Ovary (tissue), 10 donors: ENCODE measurements around the gene IBA57. TPM values are rescaled to one million over a fixed set of nuclear protein-coding genes. Genes with fewer than 3 reads are reported as not detected.

Experiments used
- DNase-seq, 5 donors: peaks; one replicate each; pipeline ENCODE4 v3.0.0-alpha.2; 2019 to 2020
- H3K27ac ChIP-seq, 2 donors: fragments of 200-600 bp; one replicate each; pipeline versions ENCODE4 v1.5.1 to v1.8.0; 2019 to 2022
- H3K27me3 ChIP-seq: fragments of 200-600 bp; one replicate; pipeline ENCODE4 v1.8.0; 2022
- H3K36me3 ChIP-seq: fragments of 200-600 bp; sonication (generic); one replicate; pipeline ENCODE4 v1.5.1; 2019
- H3K4me1 ChIP-seq: one replicate; pipeline ENCODE4 v1.8.1; 2013; ENCODE audit warnings: mild to moderate bottlenecking, moderate library complexity; ENCODE audit not compliant: insufficient read depth
- H3K4me3 ChIP-seq: fragments of 200-600 bp; sonication (generic); one replicate; pipeline ENCODE4 v1.5.1; 2017
- H3K9me3 ChIP-seq, 2 donors: fragments of 200-600 bp in 1 of 2; sonication (generic) in 1 of 2; one replicate each; pipeline versions ENCODE4 v1.5.1 to v1.8.1; 2013 to 2019; ENCODE audit warnings: mild to moderate bottlenecking in 1 of 2, moderate library complexity in 1 of 2
- EP300 ChIP-seq: sonication (generic); formaldehyde crosslinking; IDR thresholded peaks from one replicate; pipeline ENCODE4 v1.6.1; 2017; ENCODE audit warnings: antibody characterized with exemption
- POLR2A ChIP-seq: fragments of 450-650 bp; IDR thresholded peaks from one replicate; pipeline ENCODE4 v1.6.1; 2017; ENCODE audit warnings: antibody characterized with exemption, mild to moderate bottlenecking, moderate library complexity
- WGBS, 3 donors: extraction: QIAGEN DNeasy Blood & Tissue Kit in 1 of 3; methylation state at CpG; one replicate each; pipeline versions ENCODE4 v1.1.5 to v1.1.7; 2013 to 2017; 5-methylcytosine and 5-hydroxymethylcytosine counted together
- intact Hi-C, 4 donors: fragments of 100-400 bp; cut with DNase I; formaldehyde crosslinking; loops; one replicate each; pipeline versions ENCODE4 v1.11.0 to v1.15.1; 2022 to 2023
- long read RNA-seq, 3 donors: library from polyadenylated mRNA in 2 of 3; unstranded in 2 of 3; transcript quantifications; one replicate each; pipeline ENCODE4 v2.0.0 and lab custom pipeline, GENCODE V29; 2021 to 2026
- polyA plus RNA-seq, 2 donors: library from polyadenylated mRNA; stranded (reverse); fragments of 200-250 nt in 1 of 2; fragments of 350-450 nt in 1 of 2; fragmentation: Illumina TruSeq in 1 of 2; extraction: RNeasy Lipid Tissue Mini Kit (QIAGEN cat#74804) in 1 of 2; gene quantifications; one replicate each; pipeline ENCODE4 v1.2.3, GENCODE V29; 2013 to 2014
- total RNA-seq, 7 donors: library from RNA; depleted of rRNA in 2 of 7; stranded (reverse); fragments of >200 nt in 2 of 7; fragmentation: NEBNext Ultra II Directional in 3 of 7; extraction: Animal tissue kit (Norgen Biotek cat#: 25700) in 3 of 7; gene quantifications; one replicate each; pipeline versions ENCODE4 v1.1.0 to v1.2.4, GENCODE V29; 2016 to 2023
- TF ChIP-seq, protein P1 (sequence below), 3 donors: fragments of 450-650 bp in 2 of 3; fragments of 200-600 bp in 1 of 3; IDR thresholded peaks; one replicate each; pipeline versions ENCODE4 v1.5.1 to v1.8.0; 2016 to 2022; ENCODE audit warnings: antibody characterized with exemption in 3 of 3, mild to moderate bottlenecking in 1 of 3
- donor health status: DM: no; HTN: no; CAD: no; lungs with moderate emphysema.
- donor health status: DM: no; HTN: no; CAD: no.
- donor health status: Bipolar disorder and iron deficiency.
- donor health status: DM: yes; HTN: yes; CAD: no.
- donor health status: DM: no; HTN: no; CAD: no.
- donor health status: DM: yes; HTN: yes; CAD: no.

The IBA57 gene
- total RNA-seq (10 to 100 TPM in 4 of 7 donors, 1 to 10 TPM in 3; 3.7 to 14.5 (median 11.1) TPM), polyA plus RNA-seq (1 to 10 TPM; 2.8 to 5.8 TPM)
- long read RNA-seq, donor 1, full-length matches to known transcripts, result 10 of 14 reads
- long read RNA-seq, donor 1, partial matches to known transcripts, result 1 of 14 reads
- long read RNA-seq, donor 1, other reads (novel, unspliced or antisense), result 3 of 14 reads
- long read RNA-seq, donor 2, full-length matches to known transcripts, result 3 of 3 reads
- long read RNA-seq, donor 2, partial matches to known transcripts, result 0 of 3 reads
- long read RNA-seq, donor 2, other reads (novel, unspliced or antisense), result 0 of 3 reads
- long read RNA-seq, donor 3, full-length matches to known transcripts, result 10 of 13 reads
- long read RNA-seq, donor 3, partial matches to known transcripts, result 0 of 13 reads
- long read RNA-seq, donor 3, other reads (novel, unspliced or antisense), result 3 of 13 reads

DNA sequence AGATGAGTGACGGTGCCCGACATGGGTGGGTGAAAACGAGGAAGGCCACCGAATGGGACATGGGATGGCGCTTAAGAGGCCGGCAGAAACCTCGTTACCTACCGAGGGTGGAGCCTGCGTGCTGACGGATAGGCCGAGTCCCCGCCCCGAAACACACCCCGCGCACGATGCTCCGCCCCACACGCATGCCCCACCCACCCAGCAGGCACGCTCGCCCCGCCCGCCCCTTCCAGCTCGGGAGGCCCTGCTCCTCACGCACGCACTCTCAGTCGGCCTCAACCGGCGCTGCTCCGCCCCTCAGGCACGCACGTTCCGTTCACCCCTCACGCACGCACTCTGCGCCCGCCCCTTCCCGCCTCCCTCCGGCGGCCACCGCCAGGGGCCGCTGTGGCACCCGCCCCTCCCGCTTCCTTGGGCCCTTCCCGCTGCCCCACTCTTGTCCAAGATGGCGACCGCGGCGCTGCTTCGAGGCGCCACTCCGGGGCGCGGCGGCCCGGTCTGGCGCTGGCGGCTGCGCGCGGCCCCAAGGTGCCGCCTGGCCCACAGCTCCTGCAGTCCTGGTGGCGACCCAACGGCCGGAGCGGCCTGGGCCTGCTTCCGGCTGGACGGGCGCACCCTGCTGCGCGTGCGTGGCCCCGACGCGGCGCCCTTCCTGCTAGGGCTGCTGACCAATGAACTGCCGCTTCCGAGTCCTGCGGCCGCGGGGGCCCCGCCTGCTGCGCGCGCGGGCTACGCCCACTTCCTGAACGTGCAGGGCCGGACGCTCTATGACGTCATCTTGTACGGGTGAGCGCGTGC lies at the start of gene IBA57:
Gene IBA57, plus strand, starts transcription at position 433 of the 798 bp plus-strand sequence. Its CDS starts 13 bp downstream, at position 446.
- DNase-seq, result peak; percentile 99 to 100 (median 100)
- Histone ChIP-seq H3K4me1 (peaks cover 14% of the 10 kb centered on the region), H3K4me3 (peak within 1 kb of the TSS; percentile 72), H3K27me3 (no peaks in the 10 kb centered on the region), H3K27ac (peak within 1 kb of the TSS; percentile 99 to 100), H3K9me3 (no peaks in the 10 kb centered on the region), H3K36me3 (no peaks in the 10 kb centered on the region)
- intact Hi-C loops, result loop anchor here in 1 of 4 donors (1.0 to 10.0 kb wide), 3 partner anchors 25 to 239 kb away; partner anchors contain the start of genes GUK1, MRPL55 and TRIM11
- TF ChIP-seq POLR2A, result peak; percentile 99
- TF ChIP-seq, protein P1, sequence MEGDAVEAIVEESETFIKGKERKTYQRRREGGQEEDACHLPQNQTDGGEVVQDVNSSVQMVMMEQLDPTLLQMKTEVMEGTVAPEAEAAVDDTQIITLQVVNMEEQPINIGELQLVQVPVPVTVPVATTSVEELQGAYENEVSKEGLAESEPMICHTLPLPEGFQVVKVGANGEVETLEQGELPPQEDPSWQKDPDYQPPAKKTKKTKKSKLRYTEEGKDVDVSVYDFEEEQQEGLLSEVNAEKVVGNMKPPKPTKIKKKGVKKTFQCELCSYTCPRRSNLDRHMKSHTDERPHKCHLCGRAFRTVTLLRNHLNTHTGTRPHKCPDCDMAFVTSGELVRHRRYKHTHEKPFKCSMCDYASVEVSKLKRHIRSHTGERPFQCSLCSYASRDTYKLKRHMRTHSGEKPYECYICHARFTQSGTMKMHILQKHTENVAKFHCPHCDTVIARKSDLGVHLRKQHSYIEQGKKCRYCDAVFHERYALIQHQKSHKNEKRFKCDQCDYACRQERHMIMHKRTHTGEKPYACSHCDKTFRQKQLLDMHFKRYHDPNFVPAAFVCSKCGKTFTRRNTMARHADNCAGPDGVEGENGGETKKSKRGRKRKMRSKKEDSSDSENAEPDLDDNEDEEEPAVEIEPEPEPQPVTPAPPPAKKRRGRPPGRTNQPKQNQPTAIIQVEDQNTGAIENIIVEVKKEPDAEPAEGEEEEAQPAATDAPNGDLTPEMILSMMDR (IDR thresholded peaks at IDR 0.05), result peak; percentile 95 to 100 (median 100)
- TF ChIP-seq EP300, result peak; percentile 97
- WGBS, 3 donors, result 0 to 1% (median 0%) methylated on average over 48 to 93 of the region's 93 CpGs

DNA sequence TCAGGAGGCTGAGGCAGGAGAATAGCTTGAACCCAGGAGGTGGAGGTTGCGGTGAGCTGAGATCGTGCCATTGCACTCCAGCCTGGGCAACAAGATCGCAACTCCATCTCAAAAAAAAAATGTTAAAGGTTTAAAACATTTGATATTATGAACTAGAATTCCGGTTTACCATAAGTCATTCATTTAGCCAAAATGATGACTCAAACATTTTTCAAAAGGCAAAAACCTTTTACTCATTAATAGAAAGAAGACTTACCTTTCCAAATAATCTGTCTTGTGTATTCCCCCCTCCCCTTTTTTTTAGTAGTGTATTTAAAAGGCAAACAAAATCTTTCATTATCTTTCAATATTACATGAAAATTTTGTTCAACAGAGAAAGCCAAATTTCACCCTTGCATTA lies 48.3 kb upstream of the IBA57 start:
- Histone ChIP-seq H3K27me3 (no peaks in the 10 kb centered on the region), H3K27ac (no peak overlapping the region), H3K36me3 (no peaks in the 10 kb centered on the region), H3K9me3 (no peaks in the 10 kb centered on the region), H3K4me1 (no peaks in the 10 kb centered on the region), H3K4me3 (no peak overlapping the region)
- intact Hi-C loops, result no loop called here
- TF ChIP-seq, protein P1 (IDR thresholded peaks at IDR 0.05), result no peak
- no peak for TF ChIP-seq POLR2A
- no peak for TF ChIP-seq EP300
- WGBS, 3 donors, result 96 to 98% (median 96%) methylated on average over 4 of the region's 4 CpGs
- no peak for DNase-seq

GRCh38 chr1:228118040-228118439 lies 47.6 kb upstream of the IBA57 start:
- no peak for DNase-seq
- Histone ChIP-seq H3K4me3 (no peak overlapping the region), H3K36me3 (no peaks in the 10 kb centered on the region), H3K27me3 (no peaks in the 10 kb centered on the region), H3K9me3 (no peaks in the 10 kb centered on the region), H3K27ac (no peak overlapping the region), H3K4me1 (no peaks in the 10 kb centered on the region)
- intact Hi-C loops, result no loop called here
- 75 to 83% (median 81%) methylated on average over 2 of the region's 2 CpGs for WGBS, 3 donors
- TF ChIP-seq POLR2A (no peak), EP300 (no peak)
- TF ChIP-seq, protein P1 (IDR thresholded peaks at IDR 0.05), result no peak

DNA sequence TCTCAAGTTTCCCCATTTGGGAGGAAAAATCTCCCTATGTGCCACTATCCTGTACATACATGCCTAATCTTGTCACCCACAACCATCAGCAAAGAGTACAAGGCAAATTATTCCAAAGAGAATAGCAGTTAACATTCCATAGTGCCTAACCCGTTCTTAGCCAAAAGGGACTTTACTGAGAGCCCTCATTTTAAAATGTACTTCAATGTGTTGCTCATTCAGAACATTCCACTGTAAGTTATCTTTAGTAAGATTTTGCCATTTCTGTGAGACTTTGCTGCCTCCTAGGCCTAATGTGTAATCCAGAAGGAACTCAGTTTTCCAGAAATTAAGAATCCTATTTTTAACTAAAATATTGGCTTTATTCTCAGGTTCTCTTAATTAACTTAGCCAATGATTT lies 45.3 kb upstream of the IBA57 start:
- Histone ChIP-seq H3K4me1 (no peaks in the 10 kb centered on the region), H3K27me3 (no peaks in the 10 kb centered on the region), H3K27ac (no peak overlapping the region), H3K4me3 (no peak overlapping the region), H3K36me3 (no peaks in the 10 kb centered on the region), H3K9me3 (no peaks in the 10 kb centered on the region)
- no peak for DNase-seq
- TF ChIP-seq, protein P1 (IDR thresholded peaks at IDR 0.05), result no peak
- no peak for TF ChIP-seq POLR2A
- no peak for TF ChIP-seq EP300
- intact Hi-C loops, result no loop called here
- WGBS, 3 donors, result 41 to 59% (median 59%) methylated on average over 1 of the region's 1 CpG
